ENCODE data around the gene TDRD3.

DNA sequence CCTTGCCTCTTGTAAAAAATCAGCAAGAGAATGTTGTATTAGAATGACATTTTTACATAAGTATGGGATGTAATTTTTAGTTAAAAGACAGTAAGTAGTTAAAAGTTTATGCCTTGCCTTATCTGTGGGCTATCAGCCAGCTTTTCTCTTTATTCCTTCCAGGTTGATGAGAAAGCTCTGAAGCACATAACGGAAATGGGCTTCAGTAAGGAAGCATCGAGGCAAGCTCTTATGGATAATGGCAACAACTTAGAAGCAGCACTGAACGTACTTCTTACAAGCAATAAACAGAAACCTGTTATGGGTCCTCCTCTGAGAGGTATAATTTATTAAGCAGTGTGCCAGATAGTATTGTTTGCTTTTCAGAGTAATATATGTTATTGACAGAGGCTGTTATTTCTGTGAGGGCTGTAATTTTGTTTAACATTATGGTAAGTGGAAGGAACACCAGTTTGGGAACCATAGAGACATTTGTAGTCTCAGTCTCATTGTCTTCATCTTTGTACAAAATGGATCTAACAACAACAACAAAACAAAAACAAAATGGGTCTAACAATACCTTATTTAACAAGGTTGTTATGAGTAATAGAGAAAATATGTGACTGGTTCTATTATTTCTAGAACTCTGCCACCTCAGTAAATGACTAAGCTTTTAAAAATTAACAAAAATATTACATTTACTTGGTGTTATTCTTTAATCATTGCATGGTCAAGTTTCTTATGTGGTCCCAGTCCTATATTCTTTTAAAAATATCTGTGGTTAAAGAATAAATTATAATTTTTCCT, 112.8 kb downstream of the TDRD3 start:
- TF ChIP-seq, protein P1, sequence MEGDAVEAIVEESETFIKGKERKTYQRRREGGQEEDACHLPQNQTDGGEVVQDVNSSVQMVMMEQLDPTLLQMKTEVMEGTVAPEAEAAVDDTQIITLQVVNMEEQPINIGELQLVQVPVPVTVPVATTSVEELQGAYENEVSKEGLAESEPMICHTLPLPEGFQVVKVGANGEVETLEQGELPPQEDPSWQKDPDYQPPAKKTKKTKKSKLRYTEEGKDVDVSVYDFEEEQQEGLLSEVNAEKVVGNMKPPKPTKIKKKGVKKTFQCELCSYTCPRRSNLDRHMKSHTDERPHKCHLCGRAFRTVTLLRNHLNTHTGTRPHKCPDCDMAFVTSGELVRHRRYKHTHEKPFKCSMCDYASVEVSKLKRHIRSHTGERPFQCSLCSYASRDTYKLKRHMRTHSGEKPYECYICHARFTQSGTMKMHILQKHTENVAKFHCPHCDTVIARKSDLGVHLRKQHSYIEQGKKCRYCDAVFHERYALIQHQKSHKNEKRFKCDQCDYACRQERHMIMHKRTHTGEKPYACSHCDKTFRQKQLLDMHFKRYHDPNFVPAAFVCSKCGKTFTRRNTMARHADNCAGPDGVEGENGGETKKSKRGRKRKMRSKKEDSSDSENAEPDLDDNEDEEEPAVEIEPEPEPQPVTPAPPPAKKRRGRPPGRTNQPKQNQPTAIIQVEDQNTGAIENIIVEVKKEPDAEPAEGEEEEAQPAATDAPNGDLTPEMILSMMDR (IDR thresholded peaks at IDR 0.05): no peak
- no peak for TF ChIP-seq POLR2A (IDR thresholded peaks at IDR 0.05)

All from breast epithelium (tissue), 3 donors.